ENCODE results near the gene AUTS2. TPM values are rescaled to one million over a fixed set of nuclear protein-coding genes. Genes with fewer than 3 reads are reported as not detected.

Gene AUTS2
- total and polyA plus RNA-seq, 2 experiments from 2014 or later: 32.0 to 91.0 TPM

GRCh38 chr7:69630292-69630691 is 32.0 kb downstream of the AUTS2 start:
- H3K27me3 ChIP-seq (ENCODE audit: insufficient read depth): peaks cover 65% of the 10 kb centered on the region
- no peaks in the 10 kb centered on the region for H3F3A ChIP-seq (replicated peaks; ENCODE audit: low read depth)
- H3K4me1 ChIP-seq (ENCODE audit: insufficient read depth): peaks cover 12% of the 10 kb centered on the region
- H3K79me2 ChIP-seq (replicated peaks; ENCODE audit: insufficient read depth): 0 out of 2 replicates have a peak, but pooled peaks cover 13% of the 10 kb centered on the region
- no peaks in the 10 kb centered on the region for H3K9me2 ChIP-seq (ENCODE audit: insufficient read depth)
- peaks cover 31% of the 10 kb centered on the region for H3K4me1 Mint-ChIP-seq
- peaks cover 7% of the 10 kb centered on the region for H3K27me3 Mint-ChIP-seq (ENCODE audit: insufficient read depth, low read depth, poor library complexity)
- H3K36me3 ChIP-seq (ENCODE audit: insufficient read depth): no peaks in the 10 kb centered on the region
- no peak overlapping the region for H2AFZ ChIP-seq
- H3K27ac ChIP-seq (ENCODE audit: low read depth): no peak overlapping the region
- no peak for TF ChIP-seq ZNF331 (CRISPR knock-in tag; IDR thresholded peaks at IDR 0.05; ENCODE audit: low read depth)
- no peak for TF ChIP-seq ZNF114 (CRISPR knock-in tag; IDR thresholded peaks at IDR 0.05)
- TF ChIP-seq REST (IDR thresholded peaks at IDR 0.05; ENCODE audit: unreplicated experiment): no peak
- no peak for TF ChIP-seq POLR2AphosphoS5 (IDR thresholded peaks at IDR 0.05; ENCODE audit: low read depth)
- no peak for TF ChIP-seq STAT1 (IDR thresholded peaks at IDR 0.05; ENCODE audit: unreplicated experiment)
- TF ChIP-seq EZH2 (IDR thresholded peaks at IDR 0.05; ENCODE audit: low read depth, unreplicated experiment): no peak
- no peak for TF ChIP-seq CTCF (conservative IDR thresholded peaks at IDR 0.05; ENCODE audit: low read depth in 2 of 2)
- no peak for TF ChIP-seq CREB1 (CRISPR knock-in tag; IDR thresholded peaks at IDR 0.05; ENCODE audit: low read depth)
- no peak overlapping the region for H3K27ac Mint-ChIP-seq
- H3K4me2 ChIP-seq: no peak overlapping the region
- peaks cover 8% of the 10 kb centered on the region; the same call in 1 of the 2 replicates for H4K20me1 ChIP-seq (replicated peaks; ENCODE audit: insufficient read depth)
- no peak for DNase-seq (ENCODE audit: low spot score)
- H3K4me3 Mint-ChIP-seq: no peak overlapping the region
- H3K36me3 Mint-ChIP-seq (ENCODE audit: low read depth): no peaks in the 10 kb centered on the region
- H3K9me3 Mint-ChIP-seq: no peaks in the 10 kb centered on the region
- H3K4me3 ChIP-seq: no peak overlapping the region
- no peak for ATAC-seq

- peaks cover 26% of the 10 kb centered on the region for H3K4me1 Mint-ChIP-seq
- H3K4me3 ChIP-seq: no peak overlapping the region
- no peaks in the 10 kb centered on the region for H3K9me3 Mint-ChIP-seq
- H3K4me3 Mint-ChIP-seq: no peak overlapping the region
- H3F3A ChIP-seq (replicated peaks; ENCODE audit: low read depth): no peaks in the 10 kb centered on the region
- H3K27me3 ChIP-seq (ENCODE audit: insufficient read depth): peaks cover 57% of the 10 kb centered on the region
- 0 out of 2 replicates have a peak, but pooled peaks cover 16% of the 10 kb centered on the region for H3K79me2 ChIP-seq (replicated peaks; ENCODE audit: insufficient read depth)
- DNase-seq (ENCODE audit: low spot score): no peak
- no peaks in the 10 kb centered on the region for H3K9me2 ChIP-seq (ENCODE audit: insufficient read depth)
- H3K4me1 ChIP-seq (ENCODE audit: insufficient read depth): 0 out of 2 replicates have a peak, but pooled peaks cover 7% of the 10 kb centered on the region
- H3K27ac ChIP-seq (ENCODE audit: low read depth): no peak overlapping the region
- H3K27me3 Mint-ChIP-seq (ENCODE audit: insufficient read depth, low read depth, poor library complexity): no peaks in the 10 kb centered on the region
- no peak for ATAC-seq
- H3K36me3 ChIP-seq (ENCODE audit: insufficient read depth): no peaks in the 10 kb centered on the region
- no peak overlapping the region for H3K27ac Mint-ChIP-seq
- peaks cover 5% of the 10 kb centered on the region; the same call in 1 of the 2 replicates for H4K20me1 ChIP-seq (replicated peaks; ENCODE audit: insufficient read depth)
- H2AFZ ChIP-seq: no peak overlapping the region
- H3K4me2 ChIP-seq: no peak overlapping the region
- H3K36me3 Mint-ChIP-seq (ENCODE audit: low read depth): no peaks in the 10 kb centered on the region
- no peak for TF ChIP-seq ZNF462 (CRISPR knock-in tag; IDR thresholded peaks at IDR 0.05)
These were observed 32.9 kb downstream of the AUTS2 start for GRCh38 chr7:69631131-69631530.

Data from GM23338 (cell line).